ENCODE data around the gene EBF3.

EBF3 gene

DNA sequence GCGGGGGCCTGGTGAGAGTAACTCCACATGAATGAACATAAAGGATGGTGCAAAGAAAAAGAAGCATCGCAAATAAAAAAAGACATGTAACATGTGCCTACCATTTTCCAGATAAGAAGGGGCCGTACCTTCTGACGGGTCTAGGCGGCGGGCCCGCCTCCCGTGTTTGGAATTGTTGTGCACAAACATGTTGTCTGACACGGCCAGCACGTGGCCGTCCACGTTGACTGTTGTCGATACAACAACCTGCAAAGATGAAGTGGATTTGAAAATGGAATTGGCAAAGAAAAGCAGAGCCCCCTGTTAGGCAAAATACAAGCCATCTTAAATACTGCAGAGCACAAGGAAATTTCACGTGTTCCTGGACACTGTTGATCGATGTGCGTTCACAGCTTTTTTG is 90.7 kb downstream of the EBF3 start:
- no peak for DNase-seq (ENCODE audit: low read depth in 3 of 3)

DNA sequence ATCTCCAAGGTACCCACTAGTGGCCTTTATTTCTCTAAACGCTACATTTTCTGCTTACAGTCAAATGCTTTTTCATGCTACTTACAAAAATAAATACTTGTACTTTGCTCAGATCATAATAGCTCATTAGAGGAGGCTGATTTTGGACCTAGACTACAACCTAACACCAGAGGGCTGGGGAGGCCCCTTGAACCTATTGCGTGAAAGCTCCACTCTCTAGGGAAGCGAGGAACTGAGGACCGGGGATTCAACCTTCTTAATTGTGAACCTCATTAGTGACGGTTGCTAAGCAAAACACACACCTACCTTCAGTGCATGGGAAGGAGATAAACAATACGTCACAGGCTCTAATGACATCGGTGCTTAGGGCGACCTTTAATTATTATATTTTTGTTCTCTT is 92.1 kb downstream of the EBF3 start:
- DNase-seq (ENCODE audit: low read depth in 3 of 3), result no peak

DNA sequence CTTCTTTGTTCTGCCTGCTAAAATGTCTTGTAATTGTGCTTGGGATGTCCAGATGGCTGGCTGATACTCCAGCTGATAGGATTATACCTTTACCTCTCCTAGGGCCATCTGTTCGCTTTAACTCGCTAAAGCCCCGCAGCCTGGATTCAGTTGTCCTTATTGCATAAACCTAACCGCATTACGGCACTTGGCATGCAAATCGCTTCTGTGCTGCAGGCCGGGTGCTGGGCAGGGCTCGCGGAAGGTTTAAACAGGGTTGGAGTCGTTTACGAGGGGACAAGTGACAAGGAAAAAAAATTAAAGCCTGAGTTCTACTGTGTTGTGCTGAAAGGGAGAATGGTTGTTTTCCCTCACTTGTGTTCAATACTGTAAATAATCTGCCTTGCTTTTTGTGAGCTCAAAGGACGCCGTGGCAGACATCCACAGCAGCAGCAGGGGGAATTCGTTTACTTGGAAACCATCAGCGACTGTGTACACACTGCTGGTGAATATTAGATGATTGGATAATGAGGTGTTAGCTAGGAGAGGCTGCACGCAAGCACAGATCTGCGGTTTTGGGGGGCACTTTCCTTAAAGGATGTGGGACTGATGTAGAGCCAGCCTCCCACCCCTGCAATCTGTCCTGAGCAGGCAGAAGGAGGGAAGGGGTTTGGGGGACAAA is 93.0 kb downstream of the EBF3 start:
- no peak for DNase-seq (ENCODE audit: low read depth in 3 of 3)

DNA sequence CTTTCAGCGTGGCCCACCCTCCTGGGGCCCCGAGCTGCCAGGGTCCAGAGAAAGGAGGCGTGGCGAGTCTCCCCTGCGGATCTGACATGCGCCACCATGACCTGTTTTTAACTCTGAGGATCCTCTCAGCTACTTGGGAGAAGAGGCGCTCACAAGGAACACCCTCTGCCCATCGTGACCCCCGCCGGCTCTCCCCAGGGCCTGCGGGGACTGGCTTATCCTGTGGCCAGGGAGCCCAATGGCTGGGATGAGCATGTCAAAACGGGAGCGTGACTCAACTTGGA is 93.7 kb downstream of the EBF3 start:
- no peak for DNase-seq (ENCODE audit: low read depth in 3 of 3)

DNA sequence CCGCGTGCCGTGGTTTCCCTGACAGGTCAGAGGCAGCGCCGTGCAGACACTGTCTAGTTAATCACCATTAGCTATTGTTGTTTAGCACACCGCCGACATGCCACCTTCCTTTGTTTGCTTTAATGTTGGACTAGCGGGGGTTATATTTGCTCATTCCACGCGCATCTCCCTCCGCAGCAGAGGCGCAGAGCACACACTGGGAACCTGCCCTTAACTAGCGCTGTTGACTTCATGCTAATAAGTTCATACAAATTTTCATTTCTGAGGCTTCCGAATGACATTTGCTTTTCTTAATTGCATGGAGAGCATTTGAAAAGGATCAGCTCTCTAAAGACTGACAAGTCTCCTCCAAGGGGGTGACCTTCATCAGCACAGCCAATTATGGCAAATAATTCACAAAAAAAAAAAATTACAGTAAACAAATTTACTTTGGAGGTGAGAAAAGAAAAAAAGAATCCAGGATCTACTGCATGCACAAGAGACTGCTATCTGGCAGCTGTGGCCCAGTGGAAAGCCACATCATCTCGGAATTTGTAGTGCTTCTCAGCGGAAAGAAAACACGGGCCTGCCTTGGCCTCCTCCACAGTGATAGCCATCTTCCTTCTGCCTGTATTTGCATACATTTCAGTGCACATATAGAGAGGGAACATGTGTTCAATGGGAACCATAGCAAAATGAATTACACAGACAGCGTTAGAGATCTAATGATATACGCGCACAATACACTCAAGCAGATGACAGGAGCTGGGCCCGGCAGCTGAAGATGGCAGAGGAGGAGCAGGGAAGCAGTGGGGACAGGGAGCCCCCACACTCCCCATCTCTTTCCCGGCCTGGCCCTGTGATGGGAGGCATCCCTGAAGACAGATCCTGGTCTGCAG is 94.2 kb downstream of the EBF3 start:
- no peak for DNase-seq (ENCODE audit: low read depth in 3 of 3)

DNA sequence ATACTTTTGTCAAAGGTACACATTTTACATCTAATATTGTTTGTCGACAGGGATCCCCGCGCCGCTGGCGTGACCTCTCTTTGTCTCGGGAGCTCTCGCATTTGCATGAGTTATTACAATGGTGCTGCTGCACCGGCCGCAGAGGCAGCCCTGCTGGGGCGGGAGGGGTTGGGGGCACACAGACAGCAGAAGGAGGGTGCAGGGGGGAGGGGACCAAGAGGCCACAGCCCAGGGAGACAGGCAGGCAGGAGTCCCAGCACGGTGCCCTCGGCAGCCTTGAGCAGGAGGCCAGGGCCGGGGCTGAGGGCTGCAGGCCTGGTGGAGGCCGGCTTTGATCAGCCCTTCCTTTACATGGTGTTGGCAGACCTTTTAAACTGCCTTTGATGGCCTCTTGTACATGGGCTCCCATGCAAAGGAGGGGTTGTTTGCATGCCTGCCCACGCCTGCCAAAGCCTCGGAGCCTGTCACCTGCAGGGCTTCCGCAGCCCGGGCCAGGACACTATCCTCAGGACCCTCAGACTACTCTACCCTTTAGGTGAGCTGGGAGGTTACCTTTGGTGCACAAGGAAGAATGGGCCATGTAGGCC is 95.5 kb downstream of the EBF3 start:
- DNase-seq (ENCODE audit: low read depth in 3 of 3), result no peak

DNA sequence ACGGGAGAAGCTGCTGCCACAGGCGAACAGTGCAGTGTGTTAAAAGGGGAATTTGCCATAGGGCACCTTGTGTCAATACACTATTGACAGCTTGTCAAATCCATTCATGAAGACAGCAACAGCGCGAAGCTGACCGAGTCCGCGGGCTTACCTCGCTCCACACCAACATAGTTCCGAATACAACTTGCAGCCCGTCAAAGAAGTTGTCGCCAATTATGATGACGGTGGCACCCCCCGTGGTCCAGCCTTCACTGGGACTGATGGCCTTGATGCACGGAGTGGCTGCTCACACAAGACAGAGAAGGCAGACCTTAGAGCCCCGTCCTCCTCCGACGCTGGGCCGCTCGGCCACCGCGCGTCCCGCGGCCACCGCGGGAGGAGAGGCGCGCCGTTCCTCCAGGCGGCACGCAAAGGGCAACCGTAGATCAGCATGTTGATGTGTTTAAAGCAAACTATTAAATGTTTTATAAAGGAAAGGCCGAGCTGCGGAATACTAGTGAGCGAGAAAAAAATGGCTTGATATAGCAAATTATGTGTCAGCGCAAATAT is 96.4 kb downstream of the EBF3 start:
- DNase-seq (ENCODE audit: low read depth in 3 of 3), result no peak

DNA sequence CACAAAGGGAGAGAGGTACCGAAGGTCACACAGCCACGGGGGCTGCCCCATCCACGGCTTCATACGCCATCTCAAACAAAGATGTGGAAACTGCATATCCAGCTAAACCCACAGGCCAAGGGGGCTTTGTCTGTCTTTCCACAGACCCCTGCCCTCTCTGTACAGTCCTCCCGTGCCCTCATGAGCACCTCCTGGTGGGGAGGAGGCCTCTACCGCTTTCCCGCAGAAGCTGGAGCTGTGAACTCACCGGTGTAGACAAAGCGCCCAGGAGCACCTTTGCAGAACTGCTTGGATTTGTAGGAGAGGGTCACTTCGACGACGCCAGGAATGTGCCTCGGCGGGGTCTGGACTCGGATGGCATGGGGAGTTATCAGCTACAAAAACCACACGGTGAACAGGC is 97.2 kb downstream of the EBF3 start:
- DNase-seq (ENCODE audit: low read depth in 3 of 3), result no peak

DNA sequence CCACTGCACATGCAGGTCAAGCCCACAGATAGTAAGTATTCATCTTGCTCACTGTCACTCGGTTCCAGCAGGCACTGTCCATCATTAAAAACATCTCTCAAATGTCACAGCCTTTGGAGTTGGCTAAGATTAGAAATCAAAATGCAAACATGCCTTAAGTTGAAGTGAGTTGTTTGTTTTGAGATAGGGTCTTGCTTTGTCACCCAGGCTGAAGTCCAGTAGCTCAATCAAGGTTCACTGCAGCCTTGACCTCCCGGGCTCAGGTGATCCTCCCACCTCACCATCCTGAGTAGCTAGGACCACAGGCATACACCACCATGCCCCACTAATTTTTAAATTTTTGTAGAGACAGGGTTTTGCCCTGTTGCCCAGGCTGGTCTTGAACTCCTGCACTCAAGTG is 98.1 kb downstream of the EBF3 start:
- DNase-seq (ENCODE audit: low read depth in 3 of 3), result no peak

DNA sequence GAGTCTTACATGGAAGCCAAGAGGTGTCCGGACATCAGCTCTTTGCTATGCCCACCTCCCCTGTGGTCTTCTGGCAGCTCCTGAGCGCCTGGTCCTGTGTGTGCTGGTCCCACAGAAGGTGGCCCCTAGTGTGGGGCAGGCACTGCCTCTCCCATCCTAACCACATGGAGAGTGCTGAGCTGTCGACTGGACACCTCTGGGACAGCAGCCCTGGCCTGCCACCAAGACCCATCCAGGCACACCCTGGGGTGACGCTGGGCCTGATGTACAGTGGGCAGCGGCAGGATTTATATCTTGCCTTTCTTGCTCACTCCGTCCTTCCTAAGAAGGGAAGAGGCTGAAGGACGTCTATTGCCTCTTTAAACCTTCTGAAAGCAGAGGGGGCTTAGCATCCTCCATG is 98.7 kb downstream of the EBF3 start:
- no peak for DNase-seq (ENCODE audit: low read depth in 3 of 3)

DNA sequence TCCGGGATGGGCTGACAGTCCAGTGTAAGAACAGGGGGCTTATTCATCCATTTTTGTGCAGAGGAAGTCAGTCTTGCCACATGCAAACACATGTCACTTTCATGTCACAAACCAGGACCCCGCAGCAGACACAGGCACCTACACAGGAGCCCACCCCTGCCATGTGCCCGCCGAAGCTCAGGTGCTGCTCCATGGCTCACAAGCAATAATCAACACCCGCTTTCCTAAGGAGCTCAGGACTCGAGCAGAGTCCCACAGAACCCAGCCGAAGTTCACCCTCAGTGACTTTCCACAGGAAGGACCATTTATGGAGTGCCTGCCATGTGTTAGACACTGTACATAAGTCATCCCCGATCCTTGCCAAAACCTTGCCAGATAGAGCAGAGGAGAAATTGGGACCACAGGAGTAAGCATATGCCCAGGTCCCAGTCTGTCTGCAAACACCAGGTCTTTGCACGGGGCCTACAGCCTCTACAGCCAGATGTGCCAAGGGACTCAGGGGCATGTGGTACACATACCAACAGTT is 99.4 kb downstream of the EBF3 start:
- DNase-seq (ENCODE audit: low read depth in 3 of 3), result no peak

DNA sequence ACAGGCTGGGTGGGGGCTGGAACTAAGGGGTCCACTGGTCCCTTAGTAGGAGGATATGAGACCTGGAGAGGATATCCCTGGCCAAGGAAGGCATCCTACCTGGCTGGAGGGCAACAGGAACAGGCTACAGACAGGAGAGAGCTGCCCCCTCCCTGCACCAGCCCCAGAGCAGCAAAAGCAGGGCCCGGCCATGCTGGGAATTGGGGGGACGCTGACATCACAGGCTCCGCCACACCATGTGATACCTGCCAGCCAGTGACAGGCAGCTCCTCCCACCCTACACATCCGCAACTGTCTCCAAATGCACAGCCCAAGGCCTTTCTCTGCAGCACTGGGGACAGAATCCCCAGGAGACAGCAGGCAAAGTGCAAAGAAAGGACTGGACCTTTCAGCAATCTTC is 100.0 kb downstream of the EBF3 start:
- DNase-seq (ENCODE audit: low read depth in 3 of 3), result no peak

DNA sequence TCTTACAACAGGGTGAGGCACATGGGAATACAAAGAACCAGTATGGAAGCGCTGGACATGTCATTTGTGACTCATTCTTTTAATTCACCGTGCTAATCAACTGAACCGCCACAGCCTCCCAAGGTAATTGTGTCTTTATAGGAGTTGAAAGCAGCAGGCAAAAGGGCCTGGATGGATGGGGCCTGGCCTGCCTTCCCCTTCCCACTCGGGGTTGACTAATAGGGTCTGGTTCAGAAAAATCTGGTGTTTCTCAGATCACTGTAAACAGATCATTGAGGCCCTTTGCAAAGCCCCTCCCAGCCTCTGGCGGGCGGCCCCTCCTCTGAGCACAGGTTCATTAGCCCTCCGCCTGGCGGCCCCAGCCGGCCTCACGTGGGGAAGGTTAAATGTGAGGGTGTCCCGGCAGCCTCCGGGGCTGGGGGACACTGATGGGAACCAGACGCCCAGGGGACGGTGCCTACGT is 100.8 kb downstream of the EBF3 start:
- DNase-seq (ENCODE audit: low read depth in 3 of 3), result no peak

DNA sequence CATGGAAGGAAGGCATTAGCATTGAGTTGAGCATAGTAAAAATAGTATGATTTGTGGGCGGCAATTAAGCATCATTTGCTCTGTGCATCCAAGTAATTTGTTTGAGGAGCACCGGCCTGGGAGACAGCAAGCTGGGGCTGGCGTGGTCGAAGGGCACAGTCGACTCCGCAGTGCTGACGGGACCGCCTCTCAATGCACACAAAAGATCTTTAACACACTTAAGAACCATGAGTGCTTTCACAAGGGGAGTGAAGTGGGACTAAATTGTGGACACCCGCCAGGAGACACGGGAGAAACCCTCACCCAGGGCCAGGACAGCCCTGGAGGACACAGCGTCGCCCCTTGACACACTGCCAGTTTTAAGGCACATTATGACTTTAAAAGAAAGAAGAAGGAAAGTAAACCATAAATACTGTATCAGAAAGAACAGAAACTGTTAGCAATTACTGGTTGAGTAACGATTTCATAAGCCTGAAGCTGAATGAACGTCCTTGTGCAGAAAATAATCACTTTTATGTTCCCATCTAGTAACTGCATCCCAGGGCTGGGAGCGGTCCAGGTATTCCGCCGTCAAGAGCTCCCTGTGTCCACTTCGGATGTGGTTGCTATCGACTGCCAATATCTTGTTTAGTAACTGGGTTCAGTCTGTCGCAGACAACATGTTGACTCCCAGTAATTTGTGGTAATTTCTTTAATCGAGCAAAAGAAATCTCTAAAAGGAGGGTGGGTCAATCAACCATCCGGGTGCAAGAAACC is 102.1 kb downstream of the EBF3 start:
- DNase-seq (ENCODE audit: low read depth in 3 of 3), result no peak

DNA sequence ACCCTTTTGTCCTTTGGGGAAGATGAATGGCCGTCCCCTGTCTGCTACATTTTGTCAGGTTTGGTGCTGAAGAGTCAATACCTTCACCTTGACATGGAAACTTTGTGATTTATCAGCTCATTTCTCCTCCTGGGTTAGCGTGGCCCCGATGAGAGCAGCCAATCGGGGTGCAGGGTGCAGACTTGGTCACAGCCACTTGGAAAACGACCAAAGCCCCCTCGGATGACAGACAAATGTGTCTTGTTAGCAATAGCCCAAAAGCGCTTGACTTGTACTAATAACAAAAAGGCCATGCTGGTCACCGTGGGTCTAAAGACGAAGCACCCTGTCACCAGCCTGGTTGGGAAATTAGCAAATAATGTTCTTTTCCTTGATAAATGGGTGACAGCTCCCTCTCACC is 103.7 kb downstream of the EBF3 start:
- DNase-seq (ENCODE audit: low read depth in 3 of 3), result no peak

DNA sequence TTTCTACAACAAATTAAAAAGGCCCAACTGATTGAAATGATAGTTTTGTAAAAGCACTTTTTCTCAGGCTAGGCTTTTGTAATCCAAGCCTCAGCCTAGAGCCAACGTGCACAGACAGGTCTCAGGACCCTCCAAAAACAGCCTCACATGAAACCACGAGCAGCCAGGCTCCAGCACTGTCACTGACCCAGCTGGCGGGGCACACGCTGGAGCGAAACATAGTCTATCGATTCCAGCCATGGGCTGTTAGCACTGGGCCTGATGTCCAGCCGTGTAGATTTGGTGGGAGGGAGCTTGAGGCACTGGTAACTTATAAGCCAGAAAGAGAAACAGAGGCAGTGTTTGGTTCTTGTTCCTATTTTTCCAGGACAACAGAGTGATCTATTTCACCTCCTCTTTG is 104.5 kb downstream of the EBF3 start:
- DNase-seq (ENCODE audit: low read depth in 3 of 3), result no peak

DNA sequence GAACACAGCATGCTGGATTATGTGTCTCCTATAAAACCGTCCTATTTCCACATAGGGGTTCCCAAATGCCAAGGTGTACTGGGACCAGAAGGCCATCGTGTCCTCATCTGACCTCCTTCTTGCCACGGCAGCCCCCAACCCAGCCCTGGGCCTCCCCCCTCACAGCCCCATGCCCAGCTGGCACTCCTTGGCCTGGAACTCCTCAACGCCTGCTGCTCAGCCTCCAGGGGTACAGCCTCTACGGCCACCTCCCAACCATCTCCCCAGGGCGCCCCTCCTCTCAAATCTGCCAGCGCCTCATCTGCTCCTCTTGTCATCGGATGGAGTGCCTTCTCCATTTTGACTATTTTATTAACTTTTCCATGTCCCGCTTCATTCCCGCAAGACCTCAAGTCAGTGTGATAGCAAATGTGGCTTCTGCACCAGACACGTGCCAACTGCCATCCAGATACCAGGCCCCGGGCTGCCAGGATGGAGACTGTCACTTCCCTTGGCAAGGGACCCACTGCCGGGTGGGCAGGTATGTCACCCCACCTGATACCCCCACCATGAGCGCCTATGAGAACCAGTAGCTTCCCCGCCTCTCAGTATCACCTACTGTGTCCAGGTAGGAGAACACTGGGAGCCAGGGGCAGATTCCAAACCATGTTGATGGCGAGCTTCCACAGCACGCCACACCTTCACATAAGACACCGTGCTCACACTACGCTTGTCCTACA is 106.7 kb downstream of the EBF3 start:
- no peak for DNase-seq (ENCODE audit: low read depth in 3 of 3)

DNA sequence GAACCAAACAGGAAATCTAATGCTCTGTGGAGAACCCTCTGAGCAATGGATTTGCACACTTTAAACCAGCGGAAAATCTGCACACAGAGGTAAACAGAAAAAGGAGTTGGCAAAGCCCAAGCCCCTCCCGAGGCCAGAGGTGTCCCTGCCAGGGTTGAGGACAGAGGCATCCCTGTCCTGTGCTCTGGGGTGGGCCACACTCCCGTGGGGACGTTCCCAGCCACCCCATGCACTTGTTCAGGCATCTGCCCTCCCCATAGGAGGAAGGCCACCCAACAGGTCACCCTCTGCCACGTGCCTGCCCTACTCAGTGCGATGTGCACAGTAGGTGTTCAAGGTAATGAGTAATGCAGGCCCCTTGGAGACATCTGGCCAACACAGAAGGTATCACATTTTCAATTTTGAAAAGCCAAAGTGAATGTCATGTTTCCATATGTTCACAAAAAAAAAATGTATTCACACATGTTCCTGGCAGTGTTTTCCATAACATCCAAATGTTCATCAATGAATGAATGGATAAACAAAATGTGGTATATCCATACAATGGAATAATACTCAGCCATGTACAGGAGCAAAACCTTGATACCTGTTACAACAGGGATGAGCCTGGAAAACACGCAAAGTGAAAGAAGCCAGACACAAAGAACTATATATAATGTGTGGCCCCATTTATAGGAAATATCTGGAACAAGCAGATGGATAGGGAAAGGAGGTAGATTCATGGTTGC is 108.1 kb downstream of the EBF3 start:
- no peak for DNase-seq (ENCODE audit: low read depth in 3 of 3)

DNA sequence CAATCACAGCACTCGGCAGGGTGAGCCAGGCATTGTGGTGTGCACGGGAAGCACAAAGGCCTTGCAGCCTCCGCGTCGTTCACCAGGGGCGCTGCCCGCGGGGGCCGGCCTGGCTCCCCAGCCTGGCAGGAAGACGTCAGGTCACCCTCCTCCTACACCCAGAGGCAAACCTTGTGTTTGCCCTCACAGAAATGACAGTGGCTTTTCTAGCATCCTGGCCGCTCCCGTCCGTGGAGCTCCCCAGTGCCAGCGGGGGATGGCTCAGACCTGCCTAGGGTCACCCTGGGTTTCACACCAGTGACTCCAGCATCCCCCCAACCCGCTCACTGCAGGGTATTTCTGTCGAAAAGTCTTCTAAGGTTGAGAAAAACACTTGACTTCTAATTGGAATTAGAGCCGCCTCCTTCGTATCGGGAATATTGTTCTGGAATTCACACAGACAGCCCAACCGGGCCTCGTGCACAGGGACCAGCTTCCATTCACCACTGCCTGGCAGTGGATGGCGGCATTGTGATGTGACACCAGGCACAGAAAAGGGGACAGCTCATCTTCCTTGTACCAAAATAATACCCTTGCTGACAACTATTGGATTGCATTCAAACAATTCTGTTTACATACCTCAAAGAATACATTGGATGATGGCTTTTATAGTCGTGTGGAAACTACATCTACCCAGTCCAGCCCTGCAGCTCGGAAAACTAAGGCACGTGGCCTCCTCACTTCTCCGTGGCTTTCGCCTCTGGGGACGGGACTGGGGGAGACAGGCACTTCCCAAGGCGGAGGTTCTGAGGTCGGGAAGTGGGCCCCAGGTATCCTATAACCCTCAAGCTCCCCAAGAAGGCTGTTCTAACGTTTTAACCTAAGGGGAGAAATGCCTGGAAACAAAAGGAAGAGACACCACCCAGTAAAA is 109.0 kb downstream of the EBF3 start:
- no peak for DNase-seq (ENCODE audit: low read depth in 3 of 3)

DNA sequence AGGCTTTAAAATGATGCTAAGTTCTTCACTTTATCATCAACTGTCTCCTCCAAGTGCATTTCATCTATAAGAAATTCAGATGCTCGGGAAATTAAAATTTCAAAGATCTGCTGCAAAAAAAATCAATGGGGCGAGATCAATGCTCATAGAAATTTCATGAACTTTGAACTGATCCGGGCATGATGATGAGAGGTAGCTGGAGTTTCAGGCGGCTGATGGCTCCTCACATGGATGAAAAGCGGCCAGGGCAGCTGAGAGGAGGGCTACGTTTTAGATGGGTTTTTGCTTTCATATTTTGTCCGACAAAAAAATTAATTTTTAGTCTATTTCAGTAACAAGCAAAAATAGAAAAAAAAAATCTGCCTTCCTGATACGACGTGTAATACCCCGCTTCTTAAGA is 109.9 kb downstream of the EBF3 start:
- no peak for DNase-seq (ENCODE audit: low read depth in 3 of 3)
